Measurements from ENCODE around the gene SCIMP. TPM values are rescaled to one million over a fixed set of nuclear protein-coding genes. Genes with fewer than 3 reads are reported as not detected.
"Not testable (repeated sequence)": the region's sequence is repeated elsewhere in the genome, so short reads cannot be mapped to it uniquely, and the experiment has no call there.

Gene SCIMP
- total and polyA plus RNA-seq, 7 donors, result 0.12 to 0.74 (median 0.47) TPM

DNA sequence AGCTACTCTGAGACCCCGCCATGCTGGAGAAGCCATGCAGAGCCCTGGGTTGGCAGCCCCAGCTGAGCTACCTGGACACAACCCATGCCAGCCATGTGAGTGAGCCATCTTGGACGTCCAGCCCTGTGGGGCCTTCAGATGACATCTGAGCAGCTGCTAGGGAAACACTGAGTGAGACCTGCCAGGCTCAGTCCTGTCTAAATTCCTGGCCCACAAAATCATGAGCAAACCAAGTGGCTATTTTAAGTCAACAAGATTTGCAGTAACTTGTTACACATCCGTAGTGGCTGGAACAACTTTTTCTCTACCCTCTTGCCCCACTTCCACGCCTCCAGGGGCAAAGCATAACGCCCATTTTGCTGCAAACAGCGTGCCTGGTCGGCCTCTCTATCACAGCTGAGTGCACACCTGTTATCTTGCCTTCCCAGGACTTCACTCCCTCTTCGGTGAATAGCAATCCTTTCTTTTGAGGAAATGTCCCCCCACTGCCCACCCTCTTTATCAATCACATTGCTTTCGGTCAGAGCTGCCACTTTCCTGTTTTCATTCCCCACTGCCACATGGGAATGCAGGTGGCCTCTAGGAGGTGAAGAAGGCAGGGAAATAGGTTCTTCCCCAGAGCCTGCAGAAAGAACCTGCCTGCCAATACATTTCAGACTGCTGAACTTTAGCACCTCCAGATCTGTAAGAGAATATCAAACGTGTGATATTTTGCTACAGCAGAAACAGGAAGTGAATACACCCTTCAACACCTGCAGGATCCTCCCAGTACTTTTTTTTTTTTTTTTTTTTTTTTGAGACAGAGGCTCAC, 7.4 kb upstream of the SCIMP start:
- H3K4me3 ChIP-seq, result no peak overlapping the region
- intact Hi-C loops (cut with DNase I), result no loop called here
- H3K36me3 ChIP-seq (ENCODE audit: insufficient read depth in 1 of 2, low read depth in 1 of 2), result no peaks in the 10 kb centered on the region
- H3K27ac ChIP-seq, result peak overlapping the region; percentile 80
- peak; percentile 90 to 97 (median 96) for ATAC-seq
- TF ChIP-seq, protein P1, sequence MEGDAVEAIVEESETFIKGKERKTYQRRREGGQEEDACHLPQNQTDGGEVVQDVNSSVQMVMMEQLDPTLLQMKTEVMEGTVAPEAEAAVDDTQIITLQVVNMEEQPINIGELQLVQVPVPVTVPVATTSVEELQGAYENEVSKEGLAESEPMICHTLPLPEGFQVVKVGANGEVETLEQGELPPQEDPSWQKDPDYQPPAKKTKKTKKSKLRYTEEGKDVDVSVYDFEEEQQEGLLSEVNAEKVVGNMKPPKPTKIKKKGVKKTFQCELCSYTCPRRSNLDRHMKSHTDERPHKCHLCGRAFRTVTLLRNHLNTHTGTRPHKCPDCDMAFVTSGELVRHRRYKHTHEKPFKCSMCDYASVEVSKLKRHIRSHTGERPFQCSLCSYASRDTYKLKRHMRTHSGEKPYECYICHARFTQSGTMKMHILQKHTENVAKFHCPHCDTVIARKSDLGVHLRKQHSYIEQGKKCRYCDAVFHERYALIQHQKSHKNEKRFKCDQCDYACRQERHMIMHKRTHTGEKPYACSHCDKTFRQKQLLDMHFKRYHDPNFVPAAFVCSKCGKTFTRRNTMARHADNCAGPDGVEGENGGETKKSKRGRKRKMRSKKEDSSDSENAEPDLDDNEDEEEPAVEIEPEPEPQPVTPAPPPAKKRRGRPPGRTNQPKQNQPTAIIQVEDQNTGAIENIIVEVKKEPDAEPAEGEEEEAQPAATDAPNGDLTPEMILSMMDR (IDR thresholded peaks at IDR 0.05), result no peak
- DNase-seq, result peak in 1 of 2 donors; percentile 68
- H3K27me3 ChIP-seq (ENCODE audit: insufficient read depth in 3 of 3, low read length in 2 of 3), result no peaks in the 10 kb centered on the region
- peaks cover 10% of the 10 kb centered on the region for H3K4me1 ChIP-seq
- WGBS, 3 donors, result 28 to 32% (median 31%) methylated on average over 10 of the region's 10 CpGs
- no peaks in the 10 kb centered on the region for H3K9me3 ChIP-seq

DNA sequence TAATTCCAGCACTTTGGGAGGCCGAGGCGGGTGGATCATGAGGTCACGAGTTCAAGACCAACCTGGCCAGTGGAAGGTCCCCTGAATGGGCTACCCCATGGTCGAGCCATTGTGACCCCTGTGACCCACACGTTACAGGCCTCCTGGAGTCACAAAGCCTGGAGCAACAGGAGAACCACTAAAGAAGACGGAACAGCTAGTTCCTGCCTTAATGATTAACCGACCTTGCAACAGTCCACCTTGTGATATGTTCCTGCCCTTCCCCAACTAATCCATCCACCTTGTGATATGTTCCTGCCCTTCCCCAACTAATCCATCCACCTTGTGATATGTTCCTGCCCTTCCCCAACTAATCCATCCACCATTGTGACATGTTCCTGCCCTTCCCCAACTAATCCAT, 5.1 kb upstream of the SCIMP start:
- intact Hi-C loops (cut with DNase I); H3K27me3 ChIP-seq (ENCODE audit: insufficient read depth in 3 of 3, low read length in 2 of 3); H3K4me3 ChIP-seq; ATAC-seq; H3K27ac ChIP-seq; H3K9me3 ChIP-seq; H3K36me3 ChIP-seq (ENCODE audit: insufficient read depth in 1 of 2, low read depth in 1 of 2); DNase-seq: not testable (repeated sequence)
- peaks cover 10% of the 10 kb centered on the region for H3K4me1 ChIP-seq
- WGBS, 3 donors, result 79 to 84% (median 82%) methylated on average over 7 of the region's 7 CpGs

DNA sequence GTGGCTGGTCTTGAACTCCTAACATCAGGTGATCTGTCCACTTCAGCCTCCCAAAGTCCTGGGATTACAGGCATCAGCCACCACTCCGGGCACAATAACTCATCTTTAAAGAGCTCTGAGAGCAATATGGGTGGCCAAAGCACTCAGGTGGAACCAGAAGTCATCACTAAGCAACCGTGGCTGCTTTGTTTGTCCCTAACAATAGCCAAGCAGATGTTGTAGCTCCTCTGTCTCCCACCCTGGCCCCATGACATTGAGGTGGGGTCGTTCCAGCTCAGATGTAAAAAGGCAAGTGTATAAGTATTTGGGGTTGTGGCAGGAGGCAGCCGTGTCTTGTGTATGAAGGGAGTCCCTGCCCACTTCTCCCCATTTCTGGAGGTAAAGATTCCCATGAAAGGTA, 3.7 kb upstream of the SCIMP start:
- WGBS, 3 donors, result 56 to 63% (median 62%) methylated on average over 4 of the region's 4 CpGs

DNA sequence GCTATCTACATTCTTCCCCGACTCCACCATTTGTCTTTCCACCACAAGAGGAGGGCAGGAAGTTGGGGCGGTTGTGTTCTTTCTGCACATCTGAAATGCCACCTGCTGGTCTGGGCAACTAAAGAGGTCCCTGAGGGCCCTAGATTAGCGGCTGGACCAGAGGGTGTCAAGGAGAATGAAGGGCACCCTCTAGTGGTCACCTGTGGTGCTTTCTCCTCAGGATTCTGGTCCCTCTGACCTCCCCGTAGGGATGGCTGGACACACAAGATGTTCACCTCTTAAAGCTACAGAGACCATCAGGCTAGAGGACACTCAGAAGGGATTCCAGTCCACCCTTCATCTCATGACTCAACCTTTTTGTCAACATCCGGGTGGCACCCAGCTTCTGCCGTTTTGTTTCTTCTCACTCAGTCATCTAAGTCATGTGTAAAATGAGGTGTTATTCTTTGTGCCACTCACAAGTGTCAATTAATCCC, 2.9 kb upstream of the SCIMP start:
- DNase-seq, result no peak
- 32 to 37% (median 35%) methylated on average over 6 of the region's 6 CpGs for WGBS, 3 donors
- no peaks in the 10 kb centered on the region for H3K9me3 ChIP-seq
- no peaks in the 10 kb centered on the region for H3K36me3 ChIP-seq (ENCODE audit: insufficient read depth in 1 of 2, low read depth in 1 of 2)
- ATAC-seq, result peak in 3 of 4 donors; percentile 34 to 62 (median 43)
- H3K4me1 ChIP-seq, result peaks cover 7% of the 10 kb centered on the region
- no peak overlapping the region for H3K27ac ChIP-seq
- no peaks in the 10 kb centered on the region for H3K27me3 ChIP-seq (ENCODE audit: insufficient read depth in 3 of 3, low read length in 2 of 3)
- no peak overlapping the region for H3K4me3 ChIP-seq
- intact Hi-C loops (cut with DNase I), result no loop called here
- TF ChIP-seq, protein P1 (IDR thresholded peaks at IDR 0.05), result peak; percentile 33

More for the DNA sequence above, 3.7 kb upstream of the SCIMP start:
- ATAC-seq (no peak), DNase-seq (no peak)
- Histone ChIP-seq H3K9me3 (no peaks in the 10 kb centered on the region), H3K36me3 (ENCODE audit: insufficient read depth in 1 of 2, low read depth in 1 of 2) (no peaks in the 10 kb centered on the region), H3K27ac (no peak overlapping the region), H3K4me1 (peaks cover 10% of the 10 kb centered on the region), H3K4me3 (no peak overlapping the region), H3K27me3 (ENCODE audit: insufficient read depth in 3 of 3, low read length in 2 of 3) (no peaks in the 10 kb centered on the region)
- TF ChIP-seq, protein P1 (IDR thresholded peaks at IDR 0.05), result no peak
- intact Hi-C loops (cut with DNase I), result no loop called here

DNA sequence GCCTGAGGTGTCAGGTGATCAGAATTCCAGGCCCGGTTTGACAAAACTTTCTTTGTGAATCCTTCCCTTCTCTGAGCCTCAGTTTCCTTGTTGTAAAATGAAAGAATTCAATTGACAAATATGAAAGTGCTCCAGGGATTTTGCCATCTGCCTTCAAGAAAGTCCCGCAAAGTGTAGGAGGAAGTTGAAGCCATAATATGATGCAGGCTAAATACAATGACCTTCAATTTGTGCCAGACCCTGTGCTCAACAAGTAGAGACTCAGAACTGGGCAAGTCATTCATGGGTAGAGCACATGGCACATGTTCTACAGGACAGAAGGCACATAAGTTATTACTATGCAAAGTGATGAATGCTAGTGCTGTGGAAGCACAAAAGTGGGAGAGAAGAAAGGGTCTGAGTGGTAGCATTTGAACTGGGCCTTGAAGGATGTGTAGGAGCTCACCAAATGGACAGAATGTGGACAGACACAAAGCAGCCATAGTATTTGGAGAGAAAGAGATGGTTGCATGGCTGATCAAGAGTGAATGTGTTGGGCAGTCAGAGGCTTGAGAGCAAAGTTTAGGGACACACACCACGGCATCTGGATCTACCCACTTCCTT, 2.4 kb upstream of the SCIMP start:
- ATAC-seq, result no peak
- H3K36me3 ChIP-seq (ENCODE audit: insufficient read depth in 1 of 2, low read depth in 1 of 2), result no peaks in the 10 kb centered on the region
- DNase-seq, result no peak
- no peak overlapping the region for H3K4me3 ChIP-seq
- TF ChIP-seq, protein P1 (IDR thresholded peaks at IDR 0.05), result no peak
- no peaks in the 10 kb centered on the region for H3K27me3 ChIP-seq (ENCODE audit: insufficient read depth in 3 of 3, low read length in 2 of 3)
- H3K27ac ChIP-seq, result no peak overlapping the region
- 80 to 85% (median 81%) methylated on average over 3 of the region's 3 CpGs for WGBS, 3 donors
- H3K9me3 ChIP-seq, result no peaks in the 10 kb centered on the region
- H3K4me1 ChIP-seq, result peaks cover 2% of the 10 kb centered on the region
- intact Hi-C loops (cut with DNase I), result no loop called here

DNA sequence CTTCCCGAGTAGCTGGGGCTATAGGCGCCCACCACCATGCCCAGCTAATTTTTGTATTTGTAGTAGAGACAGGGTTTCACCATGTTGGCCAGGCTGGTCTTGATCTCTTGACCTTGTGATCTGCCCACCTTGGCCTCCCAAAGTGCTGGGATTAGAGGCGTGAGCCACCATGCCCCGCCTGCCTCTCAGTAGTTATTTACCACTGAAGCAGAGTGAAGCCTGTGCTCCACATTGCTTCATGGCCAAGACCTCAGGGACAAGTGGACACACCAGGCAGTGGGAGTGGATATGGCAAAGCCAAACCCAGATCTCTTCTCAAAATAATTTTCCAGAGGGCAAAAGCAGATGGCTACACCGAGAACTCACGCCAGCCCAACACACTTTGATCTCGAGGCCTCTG, 1.2 kb downstream of the SCIMP start:
- H3K27me3 ChIP-seq (ENCODE audit: insufficient read depth in 3 of 3, low read length in 2 of 3); H3K4me1 ChIP-seq; H3K9me3 ChIP-seq; DNase-seq; H3K27ac ChIP-seq; ATAC-seq; H3K36me3 ChIP-seq (ENCODE audit: insufficient read depth in 1 of 2, low read depth in 1 of 2); intact Hi-C loops (cut with DNase I); H3K4me3 ChIP-seq: not testable (repeated sequence)
- WGBS, 3 donors, result 94 to 97% (median 96%) methylated on average over 7 of the region's 7 CpGs

Measured in psoas muscle (tissue), 8 donors.